Measurements from ENCODE around the gene ZNF593.
A peak's percentile ranks its signal among the peaks of the same experiment; 100 is the strongest.

Gene ZNF593

GRCh38 chr1:26169669-26170471, at the start of gene ZNF593:
Gene ZNF593 (plus strand): TSS chr1:26169908. CDS start chr1:26169984, 76 bp downstream.
- peak; percentile 88 for DNase-seq (ENCODE audit: low spot score)

- DNase-seq (ENCODE audit: low spot score), result no peak
Measured at GRCh38 chr1:26121854-26122773, 47.6 kb upstream of the ZNF593 start.

GRCh38 chr1:26122988-26123973, 46.4 kb upstream of the ZNF593 start:
- DNase-seq (ENCODE audit: low spot score), result peak; percentile 42

- DNase-seq (ENCODE audit: low spot score), result no peak
Measured at GRCh38 chr1:26124418-26125331, 45.0 kb upstream of the ZNF593 start.

- no peak for DNase-seq (ENCODE audit: low spot score)
Measured at GRCh38 chr1:26125382-26125781, 44.3 kb upstream of the ZNF593 start.

GRCh38 chr1:26125946-26126320, 43.8 kb upstream of the ZNF593 start:
- no peak for DNase-seq (ENCODE audit: low spot score)

- DNase-seq (ENCODE audit: low spot score), result peak; percentile 86
Measured at GRCh38 chr1:26126321-26127084, 43.2 kb upstream of the ZNF593 start.

GRCh38 chr1:26127235-26128163, 42.2 kb upstream of the ZNF593 start:
- no peak for DNase-seq (ENCODE audit: low spot score)

- DNase-seq (ENCODE audit: low spot score), result no peak
Measured at GRCh38 chr1:26129778-26130177, 39.9 kb upstream of the ZNF593 start.

- no peak for DNase-seq (ENCODE audit: low spot score)
Measured at GRCh38 chr1:26130695-26131094, 39.0 kb upstream of the ZNF593 start.

- no peak for DNase-seq (ENCODE audit: low spot score)
Measured at GRCh38 chr1:26132128-26132833, 37.4 kb upstream of the ZNF593 start.

GRCh38 chr1:26132834-26133167, 36.9 kb upstream of the ZNF593 start:
- DNase-seq (ENCODE audit: low spot score), result no peak

- DNase-seq (ENCODE audit: low spot score), result no peak
Measured at GRCh38 chr1:26134466-26134865, 35.2 kb upstream of the ZNF593 start.

- no peak for DNase-seq (ENCODE audit: low spot score)
Measured at GRCh38 chr1:26138974-26139558, 30.6 kb upstream of the ZNF593 start.

GRCh38 chr1:26142159-26142558, 27.5 kb upstream of the ZNF593 start:
- no peak for DNase-seq (ENCODE audit: low spot score)

GRCh38 chr1:26145041-26145959, 24.4 kb upstream of the ZNF593 start:
- peak; percentile 76 for DNase-seq (ENCODE audit: low spot score)

GRCh38 chr1:26145960-26146294, 23.8 kb upstream of the ZNF593 start:
- DNase-seq (ENCODE audit: low spot score), result no peak
